HG02610 (cell line): ENCODE measurements around the gene CREBBP.
"Not testable (repeated sequence)": the region's sequence is repeated elsewhere in the genome, so short reads cannot be mapped to it uniquely, and the experiment has no call there.

ENCODE experiments used
- ATAC-seq: cut with Tn5 transposase; IDR thresholded peaks from one replicate; pipeline ENCODE4 v1.9.1; 2021; ENCODE audit warnings: mild to moderate bottlenecking, moderate library complexity; ENCODE audit not compliant: unreplicated experiment

The CREBBP gene

GRCh38 chr16:3725276-3725675 is 155.2 kb downstream of the CREBBP start:
- no peak for ATAC-seq

GRCh38 chr16:3722508-3722907 is 158.0 kb downstream of the CREBBP start:
- ATAC-seq = no peak

GRCh38 chr16:3720418-3720817 is 160.1 kb downstream of the CREBBP start:
- ATAC-seq = no peak

- ATAC-seq = no peak
These were observed 161.9 kb downstream of the CREBBP start for GRCh38 chr16:3718628-3719027.

- no peak for ATAC-seq
These were observed 162.5 kb downstream of the CREBBP start for GRCh38 chr16:3718019-3718391.

GRCh38 chr16:3717235-3718018 is 163.1 kb downstream of the CREBBP start, which contains the start of gene TRAP1:
Gene TRAP1, minus strand, starts transcription at chr16:3717524. Its CDS starts 16 bp downstream, at chr16:3717508.
- ATAC-seq = peak; percentile 85

- ATAC-seq = peak; percentile 13
These were observed 163.7 kb downstream of the CREBBP start for GRCh38 chr16:3716831-3717234.

- no peak for ATAC-seq
These were observed 165.1 kb downstream of the CREBBP start for GRCh38 chr16:3715430-3715829.

- ATAC-seq = not testable (repeated sequence)
These were observed 166.1 kb downstream of the CREBBP start for GRCh38 chr16:3714378-3714777.

GRCh38 chr16:3713587-3714242 is 166.8 kb downstream of the CREBBP start:
- no peak for ATAC-seq

GRCh38 chr16:3712861-3713372 is 167.6 kb downstream of the CREBBP start:
- ATAC-seq = no peak

- ATAC-seq = no peak
These were observed 174.1 kb downstream of the CREBBP start for GRCh38 chr16:3706253-3707012.

GRCh38 chr16:3702082-3702481 is 178.4 kb downstream of the CREBBP start:
- no peak for ATAC-seq

GRCh38 chr16:3701531-3701930 is 179.0 kb downstream of the CREBBP start:
- no peak for ATAC-seq

- ATAC-seq = no peak
These were observed 181.6 kb downstream of the CREBBP start for GRCh38 chr16:3698941-3699340.

GRCh38 chr16:3696425-3697218 is 183.9 kb downstream of the CREBBP start:
- ATAC-seq = no peak

- ATAC-seq = no peak
These were observed 184.7 kb downstream of the CREBBP start for GRCh38 chr16:3695610-3696369.

GRCh38 chr16:3694051-3694450 is 186.5 kb downstream of the CREBBP start:
- no peak for ATAC-seq

GRCh38 chr16:3691761-3692160 is 188.8 kb downstream of the CREBBP start:
- no peak for ATAC-seq
